Nephron (organoid): ENCODE measurements around the gene LRRC3.

Experiments
- H3K27ac Mint-ChIP-seq, 3 experiments: 2 replicates each; pipeline ENCODE4 v1.8.0; 2020; ENCODE audit warnings: mixed read lengths in 3 of 3, mild to moderate bottlenecking in 2 of 3, moderate library complexity in 1 of 3
- H3K27me3 Mint-ChIP-seq: 2 replicates; pipeline ENCODE4 v1.8.0; 2021; ENCODE audit warnings: low read depth, mild to moderate bottlenecking, moderate library complexity, mixed read lengths
- H3K36me3 Mint-ChIP-seq: 2 replicates; pipeline ENCODE4 v1.8.0; 2020; ENCODE audit warnings: low read depth, mixed read lengths
- H3K4me1 Mint-ChIP-seq: 2 replicates; pipeline ENCODE4 v1.8.0; 2020; ENCODE audit warnings: mixed read lengths
- H3K4me3 Mint-ChIP-seq, 3 experiments: 2 replicates each; pipeline ENCODE4 v1.8.0; 2020; ENCODE audit warnings: mild to moderate bottlenecking in 3 of 3, mixed read lengths in 3 of 3, moderate library complexity in 2 of 3
- H3K9me3 Mint-ChIP-seq: 2 replicates; pipeline ENCODE4 v1.8.0; 2020; ENCODE audit warnings: mixed read lengths
- CTCF ChIP-seq, 3 experiments: fragments of 200-600 bp; sonication (generic); IDR thresholded peaks; one replicate each; pipeline ENCODE4 v1.5.0; 2021; ENCODE audit warnings: antibody characterized with exemption in 3 of 3; ENCODE audit not compliant: unreplicated experiment in 3 of 3

Gene LRRC3

DNA sequence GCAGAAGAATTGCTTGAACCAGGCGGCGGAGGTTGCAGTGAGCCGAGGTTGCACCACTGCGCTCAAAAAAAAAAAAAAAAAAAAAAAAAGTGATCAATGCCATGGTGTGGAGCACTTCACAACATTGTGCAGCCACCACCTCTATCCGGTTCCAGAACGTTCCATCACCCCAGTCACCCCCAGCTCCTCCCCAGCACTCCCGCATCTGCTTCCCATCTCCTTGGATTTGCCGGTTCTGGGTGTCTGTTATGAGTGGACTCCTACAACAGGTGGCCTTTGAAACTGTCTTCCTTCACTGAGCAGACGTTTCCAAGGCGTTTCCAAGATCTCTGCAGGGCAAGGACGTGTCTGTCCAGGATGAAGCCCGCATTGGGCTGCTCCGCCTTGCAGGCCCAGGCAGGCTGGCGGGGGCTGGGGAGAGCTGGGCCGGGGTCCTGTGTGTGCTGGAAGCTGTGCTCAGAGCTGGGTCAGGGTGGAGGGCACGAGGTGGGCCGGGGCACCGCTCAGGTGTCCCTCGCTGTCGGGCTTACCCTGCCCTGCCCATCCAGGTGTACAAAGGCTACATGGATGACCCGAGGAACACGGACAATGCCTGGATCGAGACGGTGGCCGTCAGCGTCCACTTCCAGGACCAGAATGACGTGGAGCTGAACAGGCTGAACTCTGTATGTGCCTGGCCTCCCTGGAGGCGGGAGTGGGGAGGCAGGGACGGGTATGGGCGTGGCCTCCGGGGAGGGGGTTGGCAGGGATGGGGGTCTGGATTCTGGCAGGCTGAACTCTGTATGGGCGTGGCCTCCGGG is 14.9 kb upstream of the LRRC3 start:
- Mint-ChIP-seq H3K27me3 (peaks cover 3% of the 10 kb centered on the region), H3K36me3 (no peaks in the 10 kb centered on the region), H3K4me3 (no peak overlapping the region), H3K27ac (peak overlapping the region in 1 of 3 experiments; percentile 10), H3K4me1 (peaks cover 10% of the 10 kb centered on the region), H3K9me3 (no peaks in the 10 kb centered on the region)
- TF ChIP-seq CTCF (IDR thresholded peaks at IDR 0.05; ENCODE audit: unreplicated experiment in 3 of 3), result no peak

GRCh38 chr21:44441041-44441400 is 14.3 kb upstream of the LRRC3 start:
- peaks cover 3% of the 10 kb centered on the region for H3K27me3 Mint-ChIP-seq
- no peaks in the 10 kb centered on the region for H3K9me3 Mint-ChIP-seq
- no peak overlapping the region for H3K4me3 Mint-ChIP-seq
- no peak for TF ChIP-seq CTCF (IDR thresholded peaks at IDR 0.05; ENCODE audit: unreplicated experiment in 3 of 3)
- H3K4me1 Mint-ChIP-seq, result peaks cover 11% of the 10 kb centered on the region
- no peak overlapping the region for H3K27ac Mint-ChIP-seq
- H3K36me3 Mint-ChIP-seq, result no peaks in the 10 kb centered on the region

DNA sequence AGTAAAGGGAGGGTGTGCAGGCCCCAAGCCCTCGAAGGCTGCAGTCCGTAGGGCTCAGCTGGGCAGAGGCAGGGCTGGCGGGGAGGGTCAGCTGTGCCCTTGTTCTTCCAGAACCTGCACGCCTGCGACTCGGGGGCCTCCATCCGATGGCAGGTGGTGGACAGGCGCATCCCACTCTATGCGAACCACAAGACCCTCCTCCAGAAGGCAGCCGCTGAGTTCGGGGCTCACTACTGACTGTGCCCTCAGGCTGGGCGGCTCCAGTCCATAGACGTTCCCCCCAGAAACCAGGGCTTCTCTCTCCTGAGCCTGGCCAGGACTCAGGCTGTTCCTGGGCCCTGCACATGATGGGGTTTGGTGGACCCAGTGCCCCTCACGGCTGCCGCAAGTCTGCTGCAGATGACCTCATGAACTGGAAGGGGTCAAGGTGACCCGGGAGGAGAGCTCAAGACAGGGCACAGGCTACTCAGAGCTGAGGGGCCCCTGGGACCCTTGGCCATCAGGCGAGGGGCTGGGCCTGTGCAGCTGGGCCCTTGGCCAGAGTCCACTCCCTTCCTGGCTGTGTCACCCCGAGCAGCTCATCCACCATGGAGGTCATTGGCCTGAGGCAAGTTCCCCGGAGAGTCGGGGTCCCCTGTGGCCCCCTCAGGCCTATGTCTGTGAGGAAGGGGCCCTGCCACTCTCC is 13.6 kb upstream of the LRRC3 start:
- TF ChIP-seq CTCF (IDR thresholded peaks at IDR 0.05; ENCODE audit: unreplicated experiment in 3 of 3), result no peak

DNA sequence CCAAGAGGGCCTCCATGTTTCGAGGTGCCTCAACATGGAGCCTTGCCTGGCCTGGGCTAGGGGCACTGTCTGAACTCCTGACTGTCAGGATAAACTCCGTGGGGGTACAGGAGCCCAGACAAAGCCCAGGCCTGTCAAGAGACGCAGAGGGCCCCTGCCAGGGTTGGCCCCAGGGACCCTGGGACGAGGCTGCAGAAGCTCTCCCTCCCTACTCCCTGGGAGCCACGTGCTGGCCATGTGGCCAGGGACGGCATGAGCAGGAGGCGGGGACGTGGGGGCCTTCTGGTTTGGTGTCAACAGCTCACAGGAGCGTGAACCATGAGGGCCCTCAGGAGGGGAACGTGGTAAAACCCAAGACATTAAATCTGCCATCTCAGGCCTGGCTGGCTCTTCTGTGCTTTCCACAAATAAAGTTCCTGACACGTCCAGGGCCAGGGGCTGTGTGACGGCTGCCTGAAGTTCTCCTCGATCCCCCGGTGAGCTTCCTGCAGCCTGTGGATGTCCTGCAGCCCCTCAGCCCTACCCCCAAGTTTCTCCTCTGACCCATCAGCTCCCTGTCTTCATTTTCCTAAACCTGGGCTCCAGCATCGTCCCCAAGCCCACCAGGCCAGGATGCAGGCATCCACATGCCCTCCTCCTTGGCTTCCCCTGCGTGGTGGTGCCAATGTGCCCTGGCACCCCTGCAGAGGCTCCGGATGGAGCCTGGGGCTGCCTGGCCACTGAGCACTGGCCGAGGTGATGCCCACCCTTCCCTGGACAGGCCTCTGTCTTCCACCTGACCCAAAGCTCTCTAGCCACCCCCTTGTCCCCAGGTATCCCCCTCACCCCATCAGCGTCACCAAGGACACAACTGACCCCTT is 12.8 kb upstream of the LRRC3 start:
- Mint-ChIP-seq H3K36me3 (no peaks in the 10 kb centered on the region), H3K4me3 (no peak overlapping the region), H3K4me1 (peaks cover 11% of the 10 kb centered on the region), H3K27ac (no peak overlapping the region), H3K9me3 (no peaks in the 10 kb centered on the region), H3K27me3 (peaks cover 3% of the 10 kb centered on the region)
- no peak for TF ChIP-seq CTCF (IDR thresholded peaks at IDR 0.05; ENCODE audit: unreplicated experiment in 3 of 3)

More for the DNA sequence above, 13.6 kb upstream of the LRRC3 start:
- Mint-ChIP-seq H3K9me3 (no peaks in the 10 kb centered on the region), H3K4me1 (peaks cover 11% of the 10 kb centered on the region), H3K27ac (no peak overlapping the region), H3K4me3 (no peak overlapping the region), H3K36me3 (no peaks in the 10 kb centered on the region), H3K27me3 (peaks cover 3% of the 10 kb centered on the region)

DNA sequence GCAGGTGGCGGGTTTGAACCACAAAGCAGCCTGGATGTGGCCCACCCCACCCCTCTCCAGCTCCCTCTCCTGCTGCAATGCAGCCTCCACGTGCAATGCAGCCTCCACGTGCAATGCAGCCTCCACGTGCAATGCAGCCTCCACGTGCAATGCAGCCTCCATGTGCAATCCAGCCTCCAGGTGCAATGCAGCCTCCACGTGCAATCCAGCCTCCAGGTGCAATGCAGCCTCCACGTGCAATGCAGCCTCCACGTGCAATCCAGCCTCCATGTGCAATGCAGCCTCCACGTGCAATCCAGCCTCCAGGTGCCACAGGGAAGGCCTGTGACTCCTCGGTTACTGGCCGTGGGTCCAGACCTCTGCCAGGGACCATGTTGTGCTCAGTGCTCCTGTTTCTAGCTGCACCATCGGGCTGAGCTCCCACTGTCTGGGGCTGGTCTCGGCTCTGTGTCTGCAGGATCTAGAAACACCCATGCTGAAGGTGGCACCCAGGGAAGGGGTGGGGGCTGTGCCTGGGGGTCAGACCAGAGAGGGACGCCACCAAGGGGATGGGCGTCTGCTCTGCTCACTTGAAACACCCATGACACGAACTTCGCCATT is 11.9 kb upstream of the LRRC3 start:
- peaks cover 11% of the 10 kb centered on the region for H3K4me1 Mint-ChIP-seq
- no peak overlapping the region for H3K27ac Mint-ChIP-seq
- H3K36me3 Mint-ChIP-seq, result no peaks in the 10 kb centered on the region
- H3K27me3 Mint-ChIP-seq, result peaks cover 3% of the 10 kb centered on the region
- no peaks in the 10 kb centered on the region for H3K9me3 Mint-ChIP-seq
- H3K4me3 Mint-ChIP-seq, result no peak overlapping the region
- TF ChIP-seq CTCF (IDR thresholded peaks at IDR 0.05; ENCODE audit: unreplicated experiment in 3 of 3), result no peak
